Measurements from ENCODE around the gene PTN.

PTN gene

GRCh38 chr7:137331378-137331777, 12.2 kb downstream of the PTN start:
- H3K4ac ChIP-seq (ENCODE audit: low read depth, low read length): no peak overlapping the region
- no peak overlapping the region for H2BK5ac ChIP-seq (ENCODE audit: low read length)
- no peaks in the 10 kb centered on the region for H3K36me3 ChIP-seq (ENCODE audit: control insufficient read depth, insufficient read depth, low read length)
- H3K56ac ChIP-seq (ENCODE audit: low read length): no peak overlapping the region
- H4K8ac ChIP-seq (ENCODE audit: low read depth, low read length): no peak overlapping the region
- no peak overlapping the region for H3K9ac ChIP-seq (ENCODE audit: low read length)
- H3K79me1 ChIP-seq (ENCODE audit: low read length): no peaks in the 10 kb centered on the region
- H3K4me3 ChIP-seq (ENCODE audit: low read length): no peak overlapping the region
- no peak overlapping the region for H3K23ac ChIP-seq (ENCODE audit: low read length)
- no peaks in the 10 kb centered on the region for H3K79me2 ChIP-seq (ENCODE audit: control insufficient read depth, insufficient read depth, low read length)
- no peak overlapping the region for H2BK120ac ChIP-seq (ENCODE audit: low read depth, low read length)
- DNase-seq: no peak
- no peak overlapping the region for H3K27ac ChIP-seq (ENCODE audit: low read depth, low read length)
- WGBS (ENCODE audit: extremely low coverage, insufficient coverage, low lambda C conversion rate): no CpG with 5 or more reads among the region's 8 CpGs
- no peak overlapping the region for H2AK5ac ChIP-seq (ENCODE audit: low read length)
- H3K18ac ChIP-seq (ENCODE audit: low read length): no peak overlapping the region
- H3K4me2 ChIP-seq (ENCODE audit: low read length): no peak overlapping the region
- H3K27me3 ChIP-seq (ENCODE audit: insufficient read depth, low read length, poor library complexity): no peaks in the 10 kb centered on the region
- no peak overlapping the region for H4K5ac ChIP-seq (ENCODE audit: low read length)
- no peaks in the 10 kb centered on the region for H3K4me1 ChIP-seq (ENCODE audit: control insufficient read depth, low read depth, low read length)
- no peak overlapping the region for H2BK15ac ChIP-seq (replicated peaks; ENCODE audit: low read depth)

GRCh38 chr7:137329411-137329810, 14.1 kb downstream of the PTN start:
- Histone ChIP-seq H3K4me2 (ENCODE audit: low read length) (no peak overlapping the region), H3K18ac (ENCODE audit: low read length) (no peak overlapping the region), H3K9ac (ENCODE audit: low read length) (no peak overlapping the region), H3K4ac (ENCODE audit: low read depth, low read length) (no peak overlapping the region), H2AK5ac (ENCODE audit: low read length) (no peak overlapping the region), H3K27me3 (ENCODE audit: insufficient read depth, low read length, poor library complexity) (no peaks in the 10 kb centered on the region), H3K23ac (ENCODE audit: low read length) (no peak overlapping the region), H2BK120ac (ENCODE audit: low read depth, low read length) (no peak overlapping the region), H3K4me3 (ENCODE audit: low read length) (no peak overlapping the region), H3K79me1 (ENCODE audit: low read length) (no peaks in the 10 kb centered on the region), H3K27ac (ENCODE audit: low read depth, low read length) (no peak overlapping the region), H4K5ac (ENCODE audit: low read length) (no peak overlapping the region), H2BK5ac (ENCODE audit: low read length) (no peak overlapping the region), H3K56ac (ENCODE audit: low read length) (no peak overlapping the region), H3K79me2 (ENCODE audit: control insufficient read depth, insufficient read depth, low read length) (no peaks in the 10 kb centered on the region), H3K4me1 (ENCODE audit: control insufficient read depth, low read depth, low read length) (no peaks in the 10 kb centered on the region), H3K36me3 (ENCODE audit: control insufficient read depth, insufficient read depth, low read length) (no peaks in the 10 kb centered on the region), H4K8ac (ENCODE audit: low read depth, low read length) (no peak overlapping the region), H2BK15ac (replicated peaks; ENCODE audit: low read depth) (no peak overlapping the region)
- no CpG with 5 or more reads among the region's 1 CpG for WGBS (ENCODE audit: extremely low coverage, insufficient coverage, low lambda C conversion rate)
- DNase-seq: no peak

GRCh38 chr7:137328373-137329120, 15.0 kb downstream of the PTN start:
- Histone ChIP-seq H2AK5ac (ENCODE audit: low read length) (no peak overlapping the region), H2BK5ac (ENCODE audit: low read length) (no peak overlapping the region), H3K79me2 (ENCODE audit: control insufficient read depth, insufficient read depth, low read length) (no peaks in the 10 kb centered on the region), H3K56ac (ENCODE audit: low read length) (no peak overlapping the region), H3K18ac (ENCODE audit: low read length) (no peak overlapping the region), H4K8ac (ENCODE audit: low read depth, low read length) (no peak overlapping the region), H3K27me3 (ENCODE audit: insufficient read depth, low read length, poor library complexity) (no peaks in the 10 kb centered on the region), H2BK120ac (ENCODE audit: low read depth, low read length) (no peak overlapping the region), H3K27ac (ENCODE audit: low read depth, low read length) (no peak overlapping the region), H2BK15ac (replicated peaks; ENCODE audit: low read depth) (no peak overlapping the region), H3K36me3 (ENCODE audit: control insufficient read depth, insufficient read depth, low read length) (no peaks in the 10 kb centered on the region), H3K4ac (ENCODE audit: low read depth, low read length) (no peak overlapping the region), H3K4me3 (ENCODE audit: low read length) (no peak overlapping the region), H3K4me2 (ENCODE audit: low read length) (no peak overlapping the region), H3K4me1 (ENCODE audit: control insufficient read depth, low read depth, low read length) (no peaks in the 10 kb centered on the region), H3K79me1 (ENCODE audit: low read length) (no peaks in the 10 kb centered on the region), H4K5ac (ENCODE audit: low read length) (peak overlapping the region; percentile 38), H3K9ac (ENCODE audit: low read length) (no peak overlapping the region), H3K23ac (ENCODE audit: low read length) (no peak overlapping the region)
- WGBS (ENCODE audit: extremely low coverage, insufficient coverage, low lambda C conversion rate): no CpG with 5 or more reads among the region's 5 CpGs
- no peak for DNase-seq

- H3K36me3 ChIP-seq (ENCODE audit: control insufficient read depth, insufficient read depth, low read length): no peaks in the 10 kb centered on the region
- H4K5ac ChIP-seq (ENCODE audit: low read length): no peak overlapping the region
- no peak overlapping the region for H3K4me2 ChIP-seq (ENCODE audit: low read length)
- no peaks in the 10 kb centered on the region for H3K79me1 ChIP-seq (ENCODE audit: low read length)
- DNase-seq: no peak
- H2BK120ac ChIP-seq (ENCODE audit: low read depth, low read length): no peak overlapping the region
- H3K18ac ChIP-seq (ENCODE audit: low read length): no peak overlapping the region
- no peak overlapping the region for H3K4ac ChIP-seq (ENCODE audit: low read depth, low read length)
- no peaks in the 10 kb centered on the region for H3K27me3 ChIP-seq (ENCODE audit: insufficient read depth, low read length, poor library complexity)
- no peak overlapping the region for H2BK15ac ChIP-seq (replicated peaks; ENCODE audit: low read depth)
- H3K23ac ChIP-seq (ENCODE audit: low read length): no peak overlapping the region
- no peak overlapping the region for H2AK5ac ChIP-seq (ENCODE audit: low read length)
- no peak overlapping the region for H3K4me3 ChIP-seq (ENCODE audit: low read length)
- no peaks in the 10 kb centered on the region for H3K4me1 ChIP-seq (ENCODE audit: control insufficient read depth, low read depth, low read length)
- WGBS (ENCODE audit: extremely low coverage, insufficient coverage, low lambda C conversion rate): no CpG with 5 or more reads among the region's 2 CpGs
- no peak overlapping the region for H3K27ac ChIP-seq (ENCODE audit: low read depth, low read length)
- H3K56ac ChIP-seq (ENCODE audit: low read length): no peak overlapping the region
- no peak overlapping the region for H4K8ac ChIP-seq (ENCODE audit: low read depth, low read length)
- no peak overlapping the region for H3K9ac ChIP-seq (ENCODE audit: low read length)
- no peak overlapping the region for H2BK5ac ChIP-seq (ENCODE audit: low read length)
- H3K79me2 ChIP-seq (ENCODE audit: control insufficient read depth, insufficient read depth, low read length): no peaks in the 10 kb centered on the region
These were observed 17.6 kb downstream of the PTN start for GRCh38 chr7:137325927-137326326.

- Histone ChIP-seq H2BK15ac (replicated peaks; ENCODE audit: low read depth) (no peak overlapping the region), H3K56ac (ENCODE audit: low read length) (no peak overlapping the region), H3K36me3 (ENCODE audit: control insufficient read depth, insufficient read depth, low read length) (no peaks in the 10 kb centered on the region), H3K4ac (ENCODE audit: low read depth, low read length) (no peak overlapping the region), H2BK5ac (ENCODE audit: low read length) (no peak overlapping the region), H3K4me2 (ENCODE audit: low read length) (no peak overlapping the region), H3K4me1 (ENCODE audit: control insufficient read depth, low read depth, low read length) (no peaks in the 10 kb centered on the region), H4K5ac (ENCODE audit: low read length) (no peak overlapping the region), H2BK120ac (ENCODE audit: low read depth, low read length) (no peak overlapping the region), H3K27ac (ENCODE audit: low read depth, low read length) (no peak overlapping the region), H3K79me2 (ENCODE audit: control insufficient read depth, insufficient read depth, low read length) (no peaks in the 10 kb centered on the region), H4K8ac (ENCODE audit: low read depth, low read length) (no peak overlapping the region), H3K79me1 (ENCODE audit: low read length) (no peaks in the 10 kb centered on the region), H3K27me3 (ENCODE audit: insufficient read depth, low read length, poor library complexity) (no peaks in the 10 kb centered on the region), H3K23ac (ENCODE audit: low read length) (no peak overlapping the region), H3K18ac (ENCODE audit: low read length) (no peak overlapping the region), H3K9ac (ENCODE audit: low read length) (no peak overlapping the region), H3K4me3 (ENCODE audit: low read length) (no peak overlapping the region), H2AK5ac (ENCODE audit: low read length) (no peak overlapping the region)
- no peak for DNase-seq
These were observed 18.5 kb downstream of the PTN start for GRCh38 chr7:137324796-137325696.
